A549 (cell line): ENCODE results near the gene VSIR. TPM values are rescaled to one million over a fixed set of nuclear protein-coding genes. Genes with fewer than 3 reads are reported as not detected.
A peak's percentile ranks its signal among the peaks of the same experiment; 100 is the strongest.

Experiments
- ATAC-seq, 2 experiments: fragments of 200-7000 bp in 1 of 2; fragments of >200 bp in 1 of 2; cut with Nextera tagmentation in 1 of 2; cut with Tn5 transposase in 1 of 2; 3 replicates each; pipeline versions ENCODE4 v1.8.0 to v1.9.1; 2018 to 2020; ENCODE audit warnings: mild to moderate bottlenecking in 1 of 2, moderate library complexity in 1 of 2
- CTCF ChIA-PET: fragments of 300-600 bp; sonication (Branson Sonifier 250); formaldehyde crosslinking; extraction: SDS; loops from one replicate; lab custom pipeline; 2021; ENCODE audit warnings: antibody characterized with exemption, inconsistent platforms; lab: Yijun Ruan, JAX
- POLR2A ChIA-PET: fragments of 350-600 bp; formaldehyde crosslinking; extraction: SDS; loops from one replicate; lab custom pipeline; 2021; ENCODE audit warnings: antibody characterized with exemption, inconsistent platforms; lab: Yijun Ruan, JAX
- DNase-seq, 2 experiments: peaks; one replicate each; pipeline versions ENCODE4 v3.0.0 to v3.0.0-alpha.2; 2011 to 2016; ENCODE audit warnings: low read depth in 1 of 2, low spot score in 1 of 2
- FAIRE-seq: peaks from 2 replicates; lab custom pipeline; 2011; peaks lifted over from hg19 to GRCh38; lab: Jason Lieb, UNC
- H3K27ac ChIP-seq, 2 experiments: fragments of >200 bp; sonication (Bioruptor Twin); formaldehyde crosslinking; 3 replicates each; pipeline ENCODE4 v1.5.1; 2016 to 2017
- H3K4me1 ChIP-seq: fragments of >200 bp; sonication (Bioruptor Twin); formaldehyde crosslinking; 3 replicates; pipeline ENCODE4 v1.6.1; 2016
- H3K4me2 ChIP-seq: fragments of >200 bp; sonication (Bioruptor Twin); formaldehyde crosslinking; 3 replicates; pipeline ENCODE4 v1.6.1; 2016
- H3K4me3 ChIP-seq: fragments of >200 bp; sonication (Bioruptor Twin); formaldehyde crosslinking; 3 replicates; pipeline ENCODE4 v1.5.1; 2016
- H3K9me3 ChIP-seq: fragments of >200 bp; sonication (Bioruptor Twin); formaldehyde crosslinking; 3 replicates; pipeline ENCODE4 v1.6.1; 2016
- CBX8 ChIP-seq: fragments of 200-600 bp; sonication (generic); IDR thresholded peaks from 2 replicates; pipeline ENCODE4 v1.6.1; 2016
- CTCF ChIP-seq: fragments of >200 bp; sonication (Bioruptor Twin); formaldehyde crosslinking; IDR thresholded peaks from 3 replicates; pipeline ENCODE4 v1.5.1; 2016
- E2F6 ChIP-seq: IDR thresholded peaks from 2 replicates; pipeline ENCODE4 v1.6.1; 2012; ENCODE audit warnings: low read depth, borderline replicate concordance
- ESRRA ChIP-seq: fragments of 150-350 bp; IDR thresholded peaks from 2 replicates; pipeline ENCODE4 v1.6.1; 2014; ENCODE audit warnings: mild to moderate bottlenecking, low read length, borderline replicate concordance
- FOSL2 ChIP-seq, 2 experiments: fragments of 450-650 bp in 1 of 2; fragments of >200 bp in 1 of 2; sonication (Bioruptor Twin) in 1 of 2; formaldehyde crosslinking; IDR thresholded peaks; 2 replicates each; pipeline versions ENCODE4 v1.5.0 to v1.6.1; 2016 to 2020; ENCODE audit warnings: mild to moderate bottlenecking in 1 of 2, moderate library complexity in 1 of 2
- HDAC2 ChIP-seq: fragments of 200-600 bp; sonication (generic); IDR thresholded peaks from 2 replicates; pipeline ENCODE4 v1.6.1; 2016
- HEYL ChIP-seq: fragments of 250-450 bp; sonication (Bioruptor Pico); IDR thresholded peaks from 2 replicates; pipeline ENCODE4 v1.8.0; 2021; ENCODE audit warnings: mild to moderate bottlenecking, moderate library complexity
- HOXB5 ChIP-seq: fragments of 250-450 bp; sonication (Bioruptor Pico); IDR thresholded peaks from 2 replicates; pipeline ENCODE4 v1.5.0; 2020; ENCODE audit warnings: mild to moderate bottlenecking, moderate library complexity
- JUN ChIP-seq, 2 experiments: fragments of >200 bp; sonication (Bioruptor Twin); formaldehyde crosslinking; IDR thresholded peaks; 2 replicates in 1 of 2; 3 replicates in 1 of 2; pipeline ENCODE4 v1.6.1; 2016 to 2017
- MAFK ChIP-seq: fragments of 450-650 bp; IDR thresholded peaks from 2 replicates; pipeline ENCODE4 v1.6.1; 2014; ENCODE audit not compliant: partially characterized antibody
- MAZ ChIP-seq: fragments of 150-350 bp; IDR thresholded peaks from 2 replicates; pipeline ENCODE4 v1.6.1; 2014; ENCODE audit warnings: antibody characterized with exemption, low read depth, low read length, borderline replicate concordance
- MYC ChIP-seq: IDR thresholded peaks from 2 replicates; pipeline ENCODE4 v1.6.1; 2012; ENCODE audit warnings: mild to moderate bottlenecking, inconsistent platforms, low read length, improper control_type of control experiment, borderline replicate concordance
- RAD21 ChIP-seq, 2 experiments: fragments of >200 bp in 1 of 2; sonication (Bioruptor Twin) in 1 of 2; formaldehyde crosslinking in 1 of 2; IDR thresholded peaks in 1 of 2; conservative IDR thresholded peaks in 1 of 2; 2 replicates in 1 of 2; 3 replicates in 1 of 2; pipeline ENCODE4 v1.6.1; 2012 to 2018; ENCODE audit warnings: inconsistent platforms in 1 of 2
- RFX5 ChIP-seq: fragments of 450-650 bp; IDR thresholded peaks from 2 replicates; pipeline ENCODE4 v1.7.1; 2014; ENCODE audit warnings: antibody characterized with exemption, mild to moderate bottlenecking, moderate library complexity
- RNF2 ChIP-seq: fragments of 200-600 bp; sonication (generic); IDR thresholded peaks from 2 replicates; pipeline ENCODE4 v1.6.1; 2016; ENCODE audit warnings: low read depth, mild to moderate bottlenecking, antibody characterized with exemption, moderate library complexity, borderline replicate concordance
- SMC3 ChIP-seq: fragments of >200 bp; sonication (Bioruptor Twin); formaldehyde crosslinking; IDR thresholded peaks from 3 replicates; pipeline ENCODE4 v1.6.1; 2018; ENCODE audit warnings: inconsistent platforms
- ZNF302 ChIP-seq: fragments of 250-450 bp; sonication (Bioruptor Pico); IDR thresholded peaks from 2 replicates; pipeline ENCODE4 v1.9.0; 2021; ENCODE audit warnings: inconsistent platforms, mild to moderate bottlenecking, moderate library complexity
- ZSCAN20 ChIP-seq: fragments of 250-450 bp; sonication (Bioruptor Pico); IDR thresholded peaks from 2 replicates; pipeline ENCODE4 v1.8.0; 2022; ENCODE audit warnings: mild to moderate bottlenecking, moderate library complexity
- WGBS: methylation state at CpG from one replicate; pipeline ENCODE4 v1.1.6; 2017; ENCODE audit errors: missing lambda C conversion rate; 5-methylcytosine and 5-hydroxymethylcytosine counted together
- polyA plus RNA-seq, 4 experiments: library from polyadenylated mRNA; depleted of rRNA in 3 of 4; stranded (reverse); fragments of >200 nt; fragmentation: RNase III in 1 of 4; extraction: RNeasy Plus Mini Kit Qiagen cat#74134 plus additional on column Dnase treatment in 1 of 4; gene quantifications; 2 replicates in 3 of 4; 3 replicates in 1 of 4; pipeline ENCODE4 v1.2.3, GENCODE V29; 2011 to 2017
- TF ChIP-seq, protein P1 (sequence below): fragments of 450-650 bp; IDR thresholded peaks from 2 replicates; pipeline ENCODE4 v1.6.1; 2014; ENCODE audit warnings: antibody characterized with exemption

Gene VSIR
- polyA plus RNA-seq, 2 of the 4 experiments (the other 2 are of a cell fraction) = 15.5 to 18.5 TPM

DNA sequence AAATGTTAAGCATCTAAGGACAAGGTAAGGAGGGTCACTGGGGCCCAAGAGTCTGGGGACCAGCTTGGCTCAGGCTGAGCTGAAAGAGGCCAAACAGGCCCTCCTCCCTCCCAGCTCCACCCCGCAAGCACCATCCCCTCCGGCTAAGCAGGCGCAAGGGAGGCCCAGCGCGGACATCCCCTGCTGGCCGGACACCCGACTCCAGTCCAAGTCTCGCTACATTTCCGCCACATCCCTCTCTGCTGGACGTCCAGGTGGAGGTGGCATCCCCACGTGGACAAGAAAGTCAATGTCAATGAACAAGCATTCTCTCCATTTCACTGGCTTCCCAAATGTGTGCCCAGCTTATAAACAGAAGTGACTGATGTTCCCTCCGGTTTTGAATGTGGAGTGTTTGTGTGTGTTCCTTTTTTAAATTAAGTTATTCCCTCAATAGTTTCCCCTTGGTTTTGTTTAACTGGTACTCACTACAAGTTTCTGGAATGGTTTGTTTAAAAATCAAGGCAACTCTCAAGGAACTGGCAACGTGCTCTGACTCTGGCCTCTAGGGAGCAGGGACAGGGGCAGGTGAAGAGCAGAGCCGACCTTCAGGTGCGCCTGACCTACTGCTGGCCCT is 42.3 kb upstream of the VSIR start:
- WGBS = 89% methylated on average over 15 of the region's 15 CpGs

DNA sequence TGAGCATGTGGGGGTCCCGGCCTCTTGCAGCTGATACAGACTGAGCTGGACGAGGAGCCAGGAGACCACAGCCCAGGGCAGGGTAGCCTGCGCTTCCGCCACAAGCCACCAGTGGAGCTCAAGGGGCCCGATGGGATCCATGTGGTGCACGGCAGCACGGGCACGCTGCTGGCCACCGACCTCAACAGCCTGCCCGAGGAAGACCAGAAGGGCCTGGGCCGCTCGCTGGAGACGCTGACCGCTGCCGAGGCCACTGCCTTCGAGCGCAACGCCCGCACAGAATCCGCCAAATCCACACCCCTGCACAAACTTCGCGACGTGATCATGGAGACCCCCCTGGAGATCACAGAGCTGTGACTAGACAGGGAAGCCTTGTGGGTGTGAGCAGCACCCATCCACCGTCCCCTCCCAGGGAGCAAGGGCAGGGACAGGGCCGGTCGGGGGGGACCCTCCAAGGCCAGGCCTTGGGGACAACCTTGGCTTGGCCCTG is 41.6 kb upstream of the VSIR start:
- TF ChIP-seq MAZ = no peak
- TF ChIP-seq FOSL2 (IDR thresholded peaks at IDR 0.05) = no peak
- TF ChIP-seq FOSL2 (CRISPR knock-in tag; IDR thresholded peaks at IDR 0.05) = no peak
- TF ChIP-seq JUN (IDR thresholded peaks at IDR 0.05) = 0 out of 5 replicates have a peak, but pooled peaks of 1 of the 2 experiments have one; percentile 20
- Histone ChIP-seq H3K27ac (no peak overlapping the region), H3K9me3 (no peaks in the 10 kb centered on the region), H3K4me1 (peaks cover 18% of the 10 kb centered on the region; the same call in 2 of the 3 replicates), H3K4me2 (no peak overlapping the region), H3K4me3 (no peak overlapping the region)
- CTCF ChIA-PET = interaction anchor here (1.1 to 10.6 kb wide), 6 partner anchors 13 to 82 kb away, joined by 3 to 101 read pairs (median 7); no protein-coding TSS in a partner anchor
- no peak for DNase-seq
- 93% methylated on average over 23 of the region's 26 CpGs for WGBS
- POLR2A ChIA-PET = no interaction called here
- no peak for FAIRE-seq
- peak in 1 of 2 experiments; percentile 15; a peak in 2 of 6 replicates for ATAC-seq

More for the DNA sequence above, 42.3 kb upstream of the VSIR start:
- H3K4me1 ChIP-seq = peaks cover 18% of the 10 kb centered on the region; the same call in 2 of the 3 replicates
- no peak overlapping the region for H3K27ac ChIP-seq
- H3K4me3 ChIP-seq = no peak overlapping the region
- no peak for FAIRE-seq
- no peak overlapping the region for H3K4me2 ChIP-seq
- no peak for DNase-seq
- TF ChIP-seq RAD21 (conservative IDR thresholded peaks at IDR 0.05 in 1 of 2, IDR thresholded peaks at IDR 0.05 in 1 of 2) = no peak
- 0 out of 5 replicates have a peak, but pooled peaks of 1 of the 2 experiments have one; percentile 4 for TF ChIP-seq JUN (IDR thresholded peaks at IDR 0.05)
- ATAC-seq = no peak
- H3K9me3 ChIP-seq = no peaks in the 10 kb centered on the region
- ChIA-PET CTCF (interaction anchor here (1.1 to 10.6 kb wide), 6 partner anchors 9 to 81 kb away, joined by 3 to 101 read pairs (median 7); no protein-coding TSS in a partner anchor), POLR2A (interaction anchor here (1.5 kb wide), 1 partner anchor 42 kb away, joined by 3 read pairs; no protein-coding TSS in a partner anchor)

- 83% methylated on average over 8 of the region's 11 CpGs for WGBS
- Histone ChIP-seq H3K4me3 (no peak overlapping the region), H3K27ac (peak overlapping the region in 1 of 2 experiments; percentile 43; a peak in 3 of 6 replicates), H3K4me2 (no peak overlapping the region), H3K4me1 (peaks cover 18% of the 10 kb centered on the region; the same call in 2 of the 3 replicates), H3K9me3 (no peaks in the 10 kb centered on the region)
- TF ChIP-seq HDAC2 (no peak), ESRRA (no peak), HEYL (CRISPR knock-in tag) (no peak)
- DNase-seq (no peak), FAIRE-seq (no peak), ATAC-seq (peak; percentile 4 to 9; a peak in 5 of 6 replicates)
- POLR2A ChIA-PET = interaction anchor here (0.8 to 1.8 kb wide), 2 partner anchors 38 to 58 kb away, joined by 3 to 5 read pairs; partner anchors contain the start of gene PSAP
- CTCF ChIA-PET = interaction anchor here (0.7 to 10.6 kb wide), 25 partner anchors 9 to 498 kb away, joined by 3 to 101 read pairs (median 5); partner anchors contain the start of genes CDH23, SLC29A3 and VSIR
These were observed 39.7 kb upstream of the VSIR start for GRCh38 chr10:71812913-71813590.

DNA sequence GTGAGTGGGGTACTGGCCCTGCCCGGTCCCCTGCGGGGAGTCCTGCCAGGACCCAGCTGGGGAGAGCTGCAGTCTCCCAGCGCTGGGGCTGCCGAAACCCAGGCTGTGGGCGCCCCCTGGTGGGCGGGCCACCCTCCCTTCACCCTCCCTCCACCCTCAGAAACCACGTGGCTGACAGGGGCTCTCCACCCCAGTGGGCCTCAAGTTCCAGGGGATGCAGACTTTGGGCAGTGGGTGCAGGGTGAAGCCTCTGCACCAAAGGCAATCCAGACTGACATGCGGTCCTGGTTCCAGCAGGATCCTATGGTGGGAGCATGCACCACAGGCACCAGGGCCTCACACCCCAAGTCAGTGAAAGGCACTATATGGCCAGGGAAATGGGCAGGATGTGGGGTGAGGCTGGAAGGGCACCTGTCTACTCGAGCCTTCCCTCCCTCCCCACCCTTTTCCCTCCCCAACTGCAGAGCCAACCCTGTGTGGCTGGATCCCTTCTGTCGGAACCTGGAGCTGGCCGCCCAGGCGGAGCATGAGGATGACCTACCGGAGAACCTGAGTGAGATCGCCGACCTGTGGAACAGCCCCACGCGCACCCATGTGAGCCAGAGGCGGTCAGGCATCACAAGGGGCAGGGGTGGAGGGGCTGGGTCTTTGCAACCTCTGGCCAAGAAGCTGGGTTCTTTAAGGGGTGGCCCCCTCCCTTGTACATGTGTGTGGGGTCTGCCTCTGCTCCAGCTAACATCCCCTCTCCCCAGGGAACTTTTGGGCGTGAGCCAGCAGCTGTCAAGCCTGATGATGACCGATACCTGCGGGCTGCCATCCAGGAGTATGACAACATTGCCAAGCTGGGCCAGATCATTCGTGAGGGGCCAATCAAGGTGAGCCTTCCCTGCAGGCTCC is 38.9 kb upstream of the VSIR start:
- no peaks in the 10 kb centered on the region for H3K9me3 ChIP-seq
- no peak for FAIRE-seq
- peak overlapping the region in 1 of 2 experiments; percentile 43; a peak in 3 of 6 replicates for H3K27ac ChIP-seq
- H3K4me2 ChIP-seq = no peak overlapping the region
- ChIA-PET CTCF (interaction anchor here (0.6 to 10.6 kb wide), 40 partner anchors 10 to 497 kb away, joined by 3 to 101 read pairs (median 4); partner anchors contain the start of genes CDH23, SLC29A3 and VSIR), POLR2A (interaction anchor here (1.4 to 1.8 kb wide), 2 partner anchors 39 to 40 kb away, joined by 5 read pairs; partner anchors contain the start of gene PSAP)
- 67% methylated on average over 15 of the region's 22 CpGs for WGBS
- no peak overlapping the region for H3K4me3 ChIP-seq
- H3K4me1 ChIP-seq = peaks cover 18% of the 10 kb centered on the region; the same call in 2 of the 3 replicates
- peak; percentile 61 to 89 for ATAC-seq
- peak; percentile 61 to 82 for DNase-seq
- TF ChIP-seq RAD21 (conservative IDR thresholded peaks at IDR 0.05 in 1 of 2, IDR thresholded peaks at IDR 0.05 in 1 of 2) = peak; percentile 89 to 91
- no peak for TF ChIP-seq FOSL2 (IDR thresholded peaks at IDR 0.05)
- TF ChIP-seq FOSL2 (CRISPR knock-in tag; IDR thresholded peaks at IDR 0.05) = no peak
- no peak for TF ChIP-seq RNF2
- peak; percentile 87 for TF ChIP-seq CTCF
- TF ChIP-seq HDAC2 = no peak
- TF ChIP-seq MAFK = no peak
- TF ChIP-seq E2F6 = peak; percentile 40; the same call in 1 of the 2 replicates
- peak; percentile 78; the same call in 1 of the 2 replicates for TF ChIP-seq MYC
- no peak for TF ChIP-seq CBX8
- TF ChIP-seq SMC3 = peak; percentile 90
- no peak for TF ChIP-seq HOXB5 (CRISPR knock-in tag)
- no peak for TF ChIP-seq RFX5
- TF ChIP-seq, protein P1, sequence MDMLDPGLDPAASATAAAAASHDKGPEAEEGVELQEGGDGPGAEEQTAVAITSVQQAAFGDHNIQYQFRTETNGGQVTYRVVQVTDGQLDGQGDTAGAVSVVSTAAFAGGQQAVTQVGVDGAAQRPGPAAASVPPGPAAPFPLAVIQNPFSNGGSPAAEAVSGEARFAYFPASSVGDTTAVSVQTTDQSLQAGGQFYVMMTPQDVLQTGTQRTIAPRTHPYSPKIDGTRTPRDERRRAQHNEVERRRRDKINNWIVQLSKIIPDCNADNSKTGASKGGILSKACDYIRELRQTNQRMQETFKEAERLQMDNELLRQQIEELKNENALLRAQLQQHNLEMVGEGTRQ = peak; percentile 61
- no peak for TF ChIP-seq ZNF302 (CRISPR knock-in tag)
- TF ChIP-seq ZSCAN20 (CRISPR knock-in tag) = no peak
